ENCODE results near the gene TRPV6. TPM values are rescaled to one million over a fixed set of nuclear protein-coding genes. Genes with fewer than 3 reads are reported as not detected.

Gene TRPV6
- total and polyA plus RNA-seq, 4 donors = 0.32 to 1.5 (median 0.36) TPM; not detected in 1

DNA sequence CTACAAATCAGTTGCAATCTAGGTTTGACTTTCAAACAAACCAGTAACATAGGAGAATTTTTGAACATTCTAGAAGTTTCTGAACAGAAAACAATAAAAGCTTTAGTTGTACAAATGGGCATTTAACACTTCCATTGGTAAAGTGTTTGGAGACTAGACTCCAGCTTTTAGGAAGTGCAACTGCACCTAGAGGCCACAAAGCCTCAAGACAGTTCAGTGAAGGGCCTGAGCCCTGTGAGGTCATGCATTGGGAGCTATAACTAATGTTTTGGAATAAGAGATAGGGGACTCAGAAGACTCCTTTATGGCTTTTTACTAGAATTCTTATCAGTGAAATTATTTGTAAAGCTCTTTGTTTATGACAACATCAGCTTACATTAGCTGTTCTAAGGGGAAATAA, 33.6 kb downstream of the TRPV6 start (continued):
- TF ChIP-seq, protein P1, sequence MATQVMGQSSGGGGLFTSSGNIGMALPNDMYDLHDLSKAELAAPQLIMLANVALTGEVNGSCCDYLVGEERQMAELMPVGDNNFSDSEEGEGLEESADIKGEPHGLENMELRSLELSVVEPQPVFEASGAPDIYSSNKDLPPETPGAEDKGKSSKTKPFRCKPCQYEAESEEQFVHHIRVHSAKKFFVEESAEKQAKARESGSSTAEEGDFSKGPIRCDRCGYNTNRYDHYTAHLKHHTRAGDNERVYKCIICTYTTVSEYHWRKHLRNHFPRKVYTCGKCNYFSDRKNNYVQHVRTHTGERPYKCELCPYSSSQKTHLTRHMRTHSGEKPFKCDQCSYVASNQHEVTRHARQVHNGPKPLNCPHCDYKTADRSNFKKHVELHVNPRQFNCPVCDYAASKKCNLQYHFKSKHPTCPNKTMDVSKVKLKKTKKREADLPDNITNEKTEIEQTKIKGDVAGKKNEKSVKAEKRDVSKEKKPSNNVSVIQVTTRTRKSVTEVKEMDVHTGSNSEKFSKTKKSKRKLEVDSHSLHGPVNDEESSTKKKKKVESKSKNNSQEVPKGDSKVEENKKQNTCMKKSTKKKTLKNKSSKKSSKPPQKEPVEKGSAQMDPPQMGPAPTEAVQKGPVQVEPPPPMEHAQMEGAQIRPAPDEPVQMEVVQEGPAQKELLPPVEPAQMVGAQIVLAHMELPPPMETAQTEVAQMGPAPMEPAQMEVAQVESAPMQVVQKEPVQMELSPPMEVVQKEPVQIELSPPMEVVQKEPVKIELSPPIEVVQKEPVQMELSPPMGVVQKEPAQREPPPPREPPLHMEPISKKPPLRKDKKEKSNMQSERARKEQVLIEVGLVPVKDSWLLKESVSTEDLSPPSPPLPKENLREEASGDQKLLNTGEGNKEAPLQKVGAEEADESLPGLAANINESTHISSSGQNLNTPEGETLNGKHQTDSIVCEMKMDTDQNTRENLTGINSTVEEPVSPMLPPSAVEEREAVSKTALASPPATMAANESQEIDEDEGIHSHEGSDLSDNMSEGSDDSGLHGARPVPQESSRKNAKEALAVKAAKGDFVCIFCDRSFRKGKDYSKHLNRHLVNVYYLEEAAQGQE (IDR thresholded peaks at IDR 0.05) = no peak
- no peak for TF ChIP-seq HNF4G (IDR thresholded peaks at IDR 0.05)

DNA sequence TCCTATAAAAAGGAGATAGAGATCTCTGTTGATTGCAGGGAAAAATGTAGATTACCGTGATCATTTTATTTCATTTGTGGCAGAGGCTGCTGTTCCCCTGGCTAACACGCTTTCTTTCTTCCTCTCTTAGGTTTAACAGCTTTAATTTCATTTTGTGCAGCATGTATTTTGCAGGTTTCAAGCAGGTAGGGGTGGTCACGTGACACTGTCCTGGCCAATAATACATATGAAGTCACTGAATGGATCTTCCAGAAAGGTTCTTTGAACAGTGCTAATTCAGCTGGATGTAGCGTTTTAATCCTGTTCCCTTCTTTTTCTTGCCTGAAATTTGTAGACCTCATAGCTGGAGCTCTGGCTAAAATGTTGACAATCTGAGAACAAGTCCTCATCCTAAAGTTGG, 34.3 kb downstream of the TRPV6 start:
- no peak for TF ChIP-seq HNF4A (conservative IDR thresholded peaks at IDR 0.05)
- TF ChIP-seq FOXA2 (IDR thresholded peaks at IDR 0.05) = no peak
- TF ChIP-seq TAF1 (conservative IDR thresholded peaks at IDR 0.05) = no peak
- TF ChIP-seq JUND (IDR thresholded peaks at IDR 0.05) = no peak
- TF ChIP-seq, protein P2, sequence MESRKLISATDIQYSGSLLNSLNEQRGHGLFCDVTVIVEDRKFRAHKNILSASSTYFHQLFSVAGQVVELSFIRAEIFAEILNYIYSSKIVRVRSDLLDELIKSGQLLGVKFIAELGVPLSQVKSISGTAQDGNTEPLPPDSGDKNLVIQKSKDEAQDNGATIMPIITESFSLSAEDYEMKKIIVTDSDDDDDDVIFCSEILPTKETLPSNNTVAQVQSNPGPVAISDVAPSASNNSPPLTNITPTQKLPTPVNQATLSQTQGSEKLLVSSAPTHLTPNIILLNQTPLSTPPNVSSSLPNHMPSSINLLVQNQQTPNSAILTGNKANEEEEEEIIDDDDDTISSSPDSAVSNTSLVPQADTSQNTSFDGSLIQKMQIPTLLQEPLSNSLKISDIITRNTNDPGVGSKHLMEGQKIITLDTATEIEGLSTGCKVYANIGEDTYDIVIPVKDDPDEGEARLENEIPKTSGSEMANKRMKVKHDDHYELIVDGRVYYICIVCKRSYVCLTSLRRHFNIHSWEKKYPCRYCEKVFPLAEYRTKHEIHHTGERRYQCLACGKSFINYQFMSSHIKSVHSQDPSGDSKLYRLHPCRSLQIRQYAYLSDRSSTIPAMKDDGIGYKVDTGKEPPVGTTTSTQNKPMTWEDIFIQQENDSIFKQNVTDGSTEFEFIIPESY (IDR thresholded peaks at IDR 0.05) = no peak
- TF ChIP-seq GABPA (IDR thresholded peaks at IDR 0.05 in 1 of 2, conservative IDR thresholded peaks at IDR 0.05 in 1 of 2) = no peak
- TF ChIP-seq, protein P3, sequence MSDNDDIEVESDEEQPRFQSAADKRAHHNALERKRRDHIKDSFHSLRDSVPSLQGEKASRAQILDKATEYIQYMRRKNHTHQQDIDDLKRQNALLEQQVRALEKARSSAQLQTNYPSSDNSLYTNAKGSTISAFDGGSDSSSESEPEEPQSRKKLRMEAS (IDR thresholded peaks at IDR 0.05) = no peak
- TF ChIP-seq RAD21 (IDR thresholded peaks at IDR 0.05) = no peak
- TF ChIP-seq YY1 (IDR thresholded peaks at IDR 0.05) = no peak
- H3K27me3 ChIP-seq (ENCODE audit: control insufficient read depth in 4 of 4, insufficient read depth in 4 of 4, low read length in 3 of 4) = peaks cover 0 to 2% (median under 1%) of the 10 kb centered on the region in 4 donors
- peaks cover 2 to 23% (median 15%) of the 10 kb centered on the region in 4 donors for H3K4me1 ChIP-seq (ENCODE audit: control insufficient read depth in 4 of 4, insufficient read depth in 4 of 4, low read length in 3 of 4)
- no peaks in the 10 kb centered on the region for H3K36me3 ChIP-seq (ENCODE audit: control insufficient read depth in 4 of 4, insufficient read depth in 3 of 4, low read depth in 1 of 4, low read length in 3 of 4)
- no peak overlapping the region for H3K9ac ChIP-seq (ENCODE audit: low read depth in 1 of 2, low read length in 2 of 2)
- H3K4me3 ChIP-seq (ENCODE audit: low read depth in 1 of 3, low read length in 3 of 3) = no peak overlapping the region
- H3K27ac ChIP-seq (ENCODE audit: low read depth in 1 of 2, low read length in 2 of 2) = no peak overlapping the region
- no peak for DNase-seq (ENCODE audit: low spot score)
- no peaks in the 10 kb centered on the region for H3K9me3 ChIP-seq (ENCODE audit: control insufficient read depth in 4 of 4, low read length in 3 of 4)
- WGBS = 81% methylated on average over 4 of the region's 4 CpGs

DNA sequence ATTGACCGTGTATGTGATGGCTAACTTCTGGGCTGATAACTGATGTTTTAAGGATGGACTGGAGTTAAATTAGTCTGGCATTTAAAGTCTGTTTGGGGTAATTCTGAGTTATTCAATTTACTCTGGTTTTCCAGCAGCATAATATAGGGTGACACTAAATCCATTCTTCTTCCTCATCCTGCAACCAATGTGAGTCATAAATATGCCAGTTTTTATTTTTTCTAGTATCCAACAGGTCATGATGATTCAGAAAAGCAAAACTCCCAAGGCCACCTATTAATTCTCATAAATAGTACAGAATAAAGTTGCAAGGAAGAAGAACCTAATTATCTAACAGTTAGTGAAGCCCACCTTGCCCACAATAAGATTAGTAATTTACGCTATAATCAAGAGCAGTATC, 38.2 kb downstream of the TRPV6 start:
- WGBS = 76% methylated on average over 2 of the region's 2 CpGs
- TF ChIP-seq RAD21 (IDR thresholded peaks at IDR 0.05) (no peak), RXRA (IDR thresholded peaks at IDR 0.05) (no peak), FOXA2 (IDR thresholded peaks at IDR 0.05) (no peak), YY1 (IDR thresholded peaks at IDR 0.05) (no peak), JUND (IDR thresholded peaks at IDR 0.05) (no peak)
- TF ChIP-seq, protein P4, sequence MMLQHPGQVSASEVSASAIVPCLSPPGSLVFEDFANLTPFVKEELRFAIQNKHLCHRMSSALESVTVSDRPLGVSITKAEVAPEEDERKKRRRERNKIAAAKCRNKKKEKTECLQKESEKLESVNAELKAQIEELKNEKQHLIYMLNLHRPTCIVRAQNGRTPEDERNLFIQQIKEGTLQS (IDR thresholded peaks at IDR 0.05) = no peak
- no peak overlapping the region for H3K27ac ChIP-seq (ENCODE audit: low read depth in 1 of 2, low read length in 2 of 2)

More for the DNA sequence above, 38.2 kb downstream of the TRPV6 start:
- Histone ChIP-seq H3K9ac (ENCODE audit: low read depth in 1 of 2, low read length in 2 of 2) (no peak overlapping the region), H3K4me1 (ENCODE audit: control insufficient read depth in 4 of 4, insufficient read depth in 4 of 4, low read length in 3 of 4) (no peaks in the 10 kb centered on the region), H3K27me3 (ENCODE audit: control insufficient read depth in 4 of 4, insufficient read depth in 4 of 4, low read length in 3 of 4) (peaks cover 0 to 2% (median under 1%) of the 10 kb centered on the region in 4 donors), H3K9me3 (ENCODE audit: control insufficient read depth in 4 of 4, low read length in 3 of 4) (no peaks in the 10 kb centered on the region), H3K4me3 (ENCODE audit: low read depth in 1 of 3, low read length in 3 of 3) (no peak overlapping the region), H3K36me3 (ENCODE audit: control insufficient read depth in 4 of 4, insufficient read depth in 3 of 4, low read depth in 1 of 4, low read length in 3 of 4) (no peaks in the 10 kb centered on the region)
- no peak for DNase-seq (ENCODE audit: low spot score)

Data from liver (tissue), 9 donors.